IMR-90 (cell line): Measurements from ENCODE around the gene C10orf105. TPM values are rescaled to one million over a fixed set of nuclear protein-coding genes. Genes with fewer than 3 reads are reported as not detected.

Experiments
- ATAC-seq: fragments of 200-7000 bp; cut with Tn5 transposase; 2 replicates; pipeline ENCODE4 v1.9.1; 2020; ENCODE audit warnings: low read depth, mild to moderate bottlenecking, moderate library complexity
- BruUV-seq: library from RNA; stranded (reverse); fragments of 400-500 nt; replicated peaks from 2 replicates; lab custom pipeline; 2021; lab: Mats Ljungman, UMichigan
- CTCF ChIA-PET: fragments of 300-600 bp; formaldehyde crosslinking; extraction: SDS; loops from one replicate; lab custom pipeline; 2021; ENCODE audit warnings: antibody characterized with exemption; lab: Yijun Ruan, JAX
- POLR2A ChIA-PET: fragments of 300-600 bp; sonication (Branson Sonifier 250); formaldehyde crosslinking; loops from one replicate; lab custom pipeline; 2022; ENCODE audit warnings: antibody characterized with exemption; ENCODE audit not compliant: unreplicated experiment; lab: Charles Lee
- DNase-seq: peaks from one replicate; pipeline ENCODE4 v3.0.0; 2013
- H2AFZ ChIP-seq: replicated peaks from 2 replicates; pipeline ENCODE3; 2013; ENCODE audit warnings: low read length, mild to moderate bottlenecking; ENCODE audit not compliant: poor library complexity
- H2AK5ac ChIP-seq: 2 replicates; pipeline ENCODE4 v1.6.1; 2013; ENCODE audit warnings: low read depth, low read length, inconsistent platforms
- H2AK9ac ChIP-seq: replicated peaks from 2 replicates; pipeline ENCODE3; 2013; ENCODE audit warnings: mild to moderate bottlenecking, low read depth, low read length, moderate library complexity; ENCODE audit not compliant: poor library complexity
- H2BK120ac ChIP-seq: 2 replicates; pipeline ENCODE4 v1.6.1; 2013; ENCODE audit warnings: low read depth, low read length, inconsistent platforms
- H2BK15ac ChIP-seq: 3 replicates; pipeline ENCODE4 v1.6.1; 2013; ENCODE audit warnings: low read depth, low read length, inconsistent platforms
- H2BK20ac ChIP-seq: 2 replicates; pipeline ENCODE4 v1.6.1; 2013; ENCODE audit warnings: low read depth, mild to moderate bottlenecking, inconsistent platforms, low read length, moderate library complexity
- H2BK5ac ChIP-seq: 2 replicates; pipeline ENCODE4 v1.6.1; 2013; ENCODE audit warnings: mild to moderate bottlenecking, low read depth, low read length, inconsistent platforms; ENCODE audit not compliant: poor library complexity, severe bottlenecking
- H3K14ac ChIP-seq: replicated peaks from 2 replicates; pipeline ENCODE4 v1.6.1; 2013; ENCODE audit warnings: low read depth, low read length, inconsistent platforms
- H3K18ac ChIP-seq: 2 replicates; pipeline ENCODE4 v1.6.1; 2013; ENCODE audit warnings: low read depth, low read length, control low read depth
- H3K23ac ChIP-seq: 2 replicates; pipeline ENCODE4 v1.6.1; 2013; ENCODE audit warnings: low read depth, low read length, inconsistent platforms
- H3K27ac ChIP-seq: 2 replicates; pipeline ENCODE4 v1.5.1; 2013; ENCODE audit warnings: mild to moderate bottlenecking, control low read depth, low read length; ENCODE audit not compliant: insufficient read depth
- H3K27me3 ChIP-seq: 2 replicates; pipeline ENCODE4 v1.6.1; 2013; ENCODE audit warnings: low read length; ENCODE audit not compliant: control insufficient read depth, insufficient read depth
- H3K36me3 ChIP-seq: 2 replicates; pipeline ENCODE4 v1.6.1; 2013; ENCODE audit warnings: low read length, mixed read lengths; ENCODE audit not compliant: control insufficient read depth, insufficient read depth
- H3K4ac ChIP-seq: 2 replicates; pipeline ENCODE4 v1.6.1; 2013; ENCODE audit warnings: low read depth, low read length, inconsistent platforms
- H3K4me1 ChIP-seq: 2 replicates; pipeline ENCODE4 v1.6.1; 2013; ENCODE audit warnings: low read length, mixed read lengths; ENCODE audit not compliant: control insufficient read depth, insufficient read depth
- H3K4me2 ChIP-seq: 2 replicates; pipeline ENCODE4 v1.6.1; 2013; ENCODE audit warnings: low read depth, mild to moderate bottlenecking, control low read depth, low read length, moderate library complexity
- H3K4me3 ChIP-seq: 2 replicates; pipeline ENCODE4 v1.5.1; 2013; ENCODE audit warnings: low read depth, mild to moderate bottlenecking, control low read depth, low read length, moderate library complexity; ENCODE audit not compliant: insufficient read depth
- H3K56ac ChIP-seq: 2 replicates; pipeline ENCODE4 v1.6.1; 2013; ENCODE audit warnings: low read length, inconsistent platforms; ENCODE audit not compliant: insufficient read depth; ENCODE audit errors: extremely low read depth
- H3K79me1 ChIP-seq, 2 experiments: 2 replicates each; pipeline ENCODE4 v1.6.1; 2013; ENCODE audit warnings: low read length in 2 of 2, inconsistent platforms in 1 of 2, low read depth in 1 of 2
- H3K9ac ChIP-seq: 2 replicates; pipeline ENCODE4 v1.6.1; 2013; ENCODE audit warnings: low read depth, low read length, control low read depth
- H3K9me1 ChIP-seq: 2 replicates; pipeline ENCODE4 v1.6.1; 2013; ENCODE audit warnings: low read length, inconsistent platforms; ENCODE audit not compliant: insufficient read depth
- H3K9me3 ChIP-seq: 2 replicates; pipeline ENCODE4 v1.6.1; 2013; ENCODE audit warnings: low read length; ENCODE audit not compliant: control insufficient read depth, insufficient read depth
- H4K20me1 ChIP-seq: 2 replicates; pipeline ENCODE4 v1.6.1; 2013; ENCODE audit warnings: low read length, inconsistent platforms; ENCODE audit not compliant: insufficient read depth
- H4K5ac ChIP-seq: 2 replicates; pipeline ENCODE4 v1.6.1; 2013; ENCODE audit warnings: mild to moderate bottlenecking, low read depth, low read length, control low read depth
- H4K8ac ChIP-seq, 2 experiments: 2 replicates each; pipeline ENCODE4 v1.6.1; 2013; ENCODE audit warnings: low read depth in 2 of 2, low read length in 2 of 2, control low read depth in 1 of 2, inconsistent platforms in 1 of 2
- H4K91ac ChIP-seq: 2 replicates; pipeline ENCODE4 v1.6.1; 2013; ENCODE audit warnings: low read depth, low read length, inconsistent platforms; ENCODE audit not compliant: insufficient read depth
- CEBPB ChIP-seq: IDR thresholded peaks from 2 replicates; pipeline ENCODE4 v1.6.1; 2012; ENCODE audit warnings: low read depth, low read length, improper control_type of control experiment
- ELK1 ChIP-seq: fragments of 150-350 bp; IDR thresholded peaks from 2 replicates; pipeline ENCODE4 v1.6.1; 2016; ENCODE audit warnings: low read depth, mild to moderate bottlenecking, low read length, moderate library complexity, borderline replicate concordance
- WGBS, 2 experiments: methylation state at CpG; one replicate each; pipeline versions ENCODE4 v1.1.5 to v1.1.7; 2013; ENCODE audit warnings: missing lambda C conversion rate in 2 of 2; ENCODE audit not compliant: insufficient read length in 1 of 2; ENCODE audit errors: extremely low coverage in 2 of 2; 5-methylcytosine and 5-hydroxymethylcytosine counted together
- dilution Hi-C: fragments of 300-500 bp; cut with HindIII; formaldehyde crosslinking; loops from one replicate; pipeline ENCODE4 v1.14.3; 2018; ENCODE audit warnings: low sequenced_read_pairs; ENCODE audit not compliant: unreplicated experiment
- in situ Hi-C: fragments of 300-500 bp; cut with MboI; formaldehyde crosslinking; loops from 3 replicates; pipeline ENCODE4 v1.14.3; 2019; ENCODE audit warnings: low sequenced_read_pairs, inconsistent platforms, mixed read lengths
- intact Hi-C: fragments of 100-400 bp; cut with micrococcal nuclease; formaldehyde crosslinking; loops from 2 replicates; pipeline ENCODE4 v1.10.0; 2022
- polyA plus RNA-seq, 3 experiments: library from polyadenylated mRNA; depleted of rRNA; stranded (reverse); fragments of >200 nt; gene quantifications; 2 replicates each; pipeline ENCODE4 v1.2.3, GENCODE V29; 2012; ENCODE audit warnings: low replicate concordance in 1 of 3
- total RNA-seq: library from RNA; depleted of rRNA; stranded (reverse); fragments of >200 nt; gene quantifications from 2 replicates; pipeline ENCODE4 v1.2.3, GENCODE V29; 2012

C10orf105 gene
- total and polyA plus RNA-seq, 2 of the 4 experiments (the other 2 are of a cell fraction), result under 0.01 TPM; not detected in 1

- peaks cover 14% of the 10 kb centered on the region; the same call in 1 of the 2 replicates for H3K27me3 ChIP-seq
- no peak overlapping the region for H3K9ac ChIP-seq
- H3K56ac ChIP-seq, result no peak overlapping the region
- no peak overlapping the region for H3K14ac ChIP-seq
- H3K27ac ChIP-seq, result no peak overlapping the region
- no peak overlapping the region for H2AK5ac ChIP-seq
- intact Hi-C loops, result no loop called here
- H3K4me3 ChIP-seq, result no peak overlapping the region
- no peak overlapping the region for H3K18ac ChIP-seq
- no peak for ATAC-seq
- no CpG with 5 or more reads among the region's 2 CpGs for WGBS, 2 experiments
- no peak overlapping the region for H3K4ac ChIP-seq
- H4K91ac ChIP-seq, result no peak overlapping the region
- ChIA-PET CTCF (no interaction called here), POLR2A (no interaction called here)
- dilution Hi-C loops, result no loop called here
- in situ Hi-C loops, result no loop called here
- no peak overlapping the region for H2AFZ ChIP-seq
- no peak overlapping the region for H4K5ac ChIP-seq
- no peak overlapping the region for H2AK9ac ChIP-seq
- H4K20me1 ChIP-seq, result no peaks in the 10 kb centered on the region
- DNase-seq, result no peak
- H3K23ac ChIP-seq, result no peak overlapping the region
- no peak overlapping the region for H2BK120ac ChIP-seq
- H2BK20ac ChIP-seq, result no peak overlapping the region
- H3K36me3 ChIP-seq, result no peaks in the 10 kb centered on the region
- no peak overlapping the region for H2BK5ac ChIP-seq
- no peak overlapping the region for H2BK15ac ChIP-seq
- no peak overlapping the region for H3K4me2 ChIP-seq
- no peaks in the 10 kb centered on the region for H3K79me1 ChIP-seq
- no peak overlapping the region for H4K8ac ChIP-seq
- TF ChIP-seq ELK1 (no peak), CEBPB (no peak)
- H3K9me3 ChIP-seq, result no peaks in the 10 kb centered on the region
- BruUV-seq, result no TSS peak
- no peaks in the 10 kb centered on the region for H3K4me1 ChIP-seq
- H3K9me1 ChIP-seq, result no peaks in the 10 kb centered on the region
These were observed 28.2 kb downstream of the C10orf105 start for GRCh38 chr10:71691405-71691804.
